Astrocyte of the hippocampus (primary cell): ENCODE measurements around the gene TBC1D16.

Source experiments
- DNase-seq: peaks from one replicate; pipeline ENCODE4 v3.0.0; 2011; ENCODE audit warnings: low read depth, low spot score

The TBC1D16 gene

DNA sequence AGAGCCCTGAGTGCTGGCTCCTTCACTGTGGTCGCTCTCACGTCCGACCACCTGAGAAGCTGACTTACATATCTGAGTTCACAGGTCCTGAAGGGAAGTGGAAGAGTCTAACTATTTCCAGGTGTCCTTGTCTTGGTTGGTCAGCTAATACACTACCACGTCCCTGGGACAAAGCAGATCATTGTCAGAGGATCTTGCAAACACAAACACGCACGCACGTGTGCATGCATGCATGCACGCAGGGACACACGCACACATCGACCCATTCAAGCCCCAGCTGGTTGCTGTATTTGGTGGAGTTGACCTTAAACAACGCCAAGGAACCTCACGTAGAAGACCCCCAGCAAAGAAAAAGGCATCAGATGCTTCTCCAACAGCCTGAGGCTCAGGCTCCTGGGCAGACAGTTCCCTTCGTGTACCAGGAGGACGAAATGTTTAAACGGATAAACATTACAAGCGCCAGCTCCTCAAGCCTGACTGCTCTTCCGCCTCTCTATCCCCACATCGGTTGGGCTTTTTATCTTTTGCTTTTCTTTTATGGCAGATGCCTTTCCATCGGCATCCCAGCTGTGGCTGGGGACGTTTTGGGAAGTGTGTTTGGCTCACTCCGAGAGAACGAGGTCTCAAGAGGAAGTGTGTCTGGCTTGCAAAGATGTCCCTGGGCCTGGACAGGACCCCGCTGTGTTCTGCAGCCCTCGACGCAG, 95.8 kb downstream of the TBC1D16 start:
- DNase-seq: no peak

DNA sequence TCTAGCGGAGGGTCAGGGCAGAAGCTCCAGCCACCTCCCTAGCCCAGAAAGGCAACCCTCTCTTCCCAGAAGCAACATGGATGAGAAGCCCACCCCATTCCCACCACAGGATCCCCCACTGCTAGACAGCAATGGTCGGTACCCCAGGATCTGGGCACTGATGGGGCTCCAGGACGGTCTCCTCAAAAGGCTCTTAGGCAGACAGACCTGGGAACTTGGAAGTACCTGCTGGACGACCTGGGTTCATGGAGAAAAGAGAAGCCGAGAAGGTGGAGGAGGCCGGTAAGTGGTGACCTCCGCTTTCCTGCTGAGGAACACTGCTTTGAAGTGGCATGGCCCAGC, 96.6 kb downstream of the TBC1D16 start:
- no peak for DNase-seq

DNA sequence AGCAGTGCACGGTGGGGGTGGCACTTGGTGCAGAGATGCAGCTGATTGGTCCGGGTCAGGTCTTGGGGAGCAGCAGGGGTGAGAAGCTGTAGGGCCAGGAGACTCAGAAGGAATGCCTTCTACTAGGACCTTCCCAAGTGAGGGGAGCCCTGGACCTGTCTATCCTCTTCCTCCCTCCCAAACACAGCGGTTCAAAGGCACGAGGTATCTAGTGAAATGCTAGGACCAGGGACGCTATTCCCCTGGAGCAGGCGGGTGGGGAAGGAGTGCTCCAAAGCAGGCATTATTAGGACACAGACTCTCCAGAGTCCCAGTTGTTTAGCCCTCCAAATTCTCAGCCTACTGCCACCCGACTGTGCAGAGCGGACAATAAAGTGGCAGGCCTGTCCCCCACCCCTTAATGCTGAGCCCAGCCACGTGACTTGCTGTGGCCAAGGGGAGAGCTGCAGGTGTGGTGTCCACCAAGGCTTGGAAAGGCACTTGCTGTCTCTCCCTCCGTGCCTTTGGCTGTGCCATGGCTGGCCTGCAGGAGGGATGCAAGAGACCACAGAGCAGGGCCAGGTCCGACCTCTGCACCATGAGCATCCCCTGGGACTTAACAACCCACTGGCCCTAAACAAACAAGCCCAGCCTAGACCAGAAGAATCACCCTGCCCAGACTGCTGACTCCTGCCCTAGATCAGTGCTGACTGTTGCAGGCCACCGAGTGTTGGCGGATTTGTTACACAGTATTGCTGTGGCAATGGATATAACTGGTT, 97.2 kb downstream of the TBC1D16 start:
- no peak for DNase-seq

DNA sequence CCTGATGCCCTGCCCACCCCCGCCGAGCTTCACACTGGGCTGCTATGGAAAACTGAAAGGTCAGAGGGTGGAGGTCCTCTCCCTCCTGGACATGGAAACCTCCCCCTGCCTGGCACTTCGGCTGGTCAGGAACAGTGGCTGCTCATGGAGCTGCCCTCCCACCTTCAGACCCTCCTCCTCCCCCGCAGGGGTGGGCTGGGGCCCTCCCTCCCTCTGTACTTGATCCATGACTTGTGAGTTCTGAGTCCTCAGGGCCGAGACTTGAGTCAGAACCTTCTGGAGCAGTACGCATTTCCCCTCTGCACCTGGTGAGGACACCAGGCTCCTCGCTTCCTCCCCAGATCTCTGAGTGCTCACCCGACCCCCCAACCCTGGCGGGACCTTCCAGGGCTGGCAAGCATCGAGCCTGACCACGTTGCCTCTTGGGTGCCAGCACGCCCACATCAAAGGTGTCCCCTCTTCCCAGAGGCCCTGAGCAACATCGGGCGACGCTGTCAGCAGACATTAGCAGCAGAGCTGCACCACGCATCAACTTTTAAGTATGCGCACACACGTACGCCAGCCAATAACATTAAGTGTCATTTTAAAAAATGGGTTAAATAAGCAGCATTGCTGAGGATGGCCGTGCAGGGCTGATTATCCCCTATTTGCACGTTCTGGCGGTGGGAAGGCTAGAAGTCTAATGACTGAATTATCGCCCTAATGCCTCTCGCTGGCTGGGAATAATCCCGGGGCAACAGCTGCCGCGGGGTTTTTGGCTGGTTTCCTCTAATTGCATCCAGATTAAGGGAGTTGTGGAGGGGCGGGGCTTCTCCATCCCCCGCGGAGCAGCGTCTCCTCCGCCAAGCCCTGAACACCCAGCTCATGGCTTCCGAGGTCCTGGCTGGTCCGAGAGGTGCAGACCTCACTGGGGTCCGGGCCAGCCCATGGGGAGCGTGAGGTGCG, 98.0 kb downstream of the TBC1D16 start:
- DNase-seq: no peak

DNA sequence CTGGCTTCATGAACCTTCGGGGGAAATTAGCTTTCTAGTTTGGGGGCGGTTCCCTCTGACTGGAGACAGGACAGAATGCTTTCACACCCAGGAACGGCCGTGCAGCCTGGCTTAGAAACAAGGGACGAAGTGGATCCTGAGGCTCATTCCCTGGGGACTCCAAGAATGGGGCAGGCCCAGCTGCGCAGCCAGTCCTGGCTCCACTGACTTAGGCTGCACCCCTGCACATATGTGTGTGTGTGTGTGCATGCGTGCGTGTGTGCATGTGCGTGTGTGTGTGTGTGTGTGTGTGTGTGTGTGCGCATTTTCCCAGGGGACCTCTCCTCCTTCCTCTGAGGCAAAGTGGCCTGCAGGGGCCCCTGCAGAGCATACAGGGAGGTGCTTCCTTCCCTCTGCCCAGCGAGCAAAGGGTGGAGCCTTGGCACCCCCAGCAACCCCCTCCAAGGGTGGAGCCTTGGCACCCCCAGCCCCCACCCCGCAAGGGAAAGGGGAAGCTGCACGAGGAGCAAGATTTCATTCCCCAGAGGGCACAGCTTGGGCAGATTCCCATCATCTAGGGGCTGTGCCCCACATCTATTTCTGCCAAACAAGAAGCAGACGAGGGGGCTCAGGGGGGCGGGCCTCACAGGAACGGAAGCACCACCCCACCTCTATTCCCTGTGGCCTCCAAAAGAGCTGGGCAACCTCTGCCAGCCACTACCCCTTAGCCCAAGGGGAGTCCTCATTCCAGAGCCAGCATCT, 98.9 kb downstream of the TBC1D16 start:
- no peak for DNase-seq

DNA sequence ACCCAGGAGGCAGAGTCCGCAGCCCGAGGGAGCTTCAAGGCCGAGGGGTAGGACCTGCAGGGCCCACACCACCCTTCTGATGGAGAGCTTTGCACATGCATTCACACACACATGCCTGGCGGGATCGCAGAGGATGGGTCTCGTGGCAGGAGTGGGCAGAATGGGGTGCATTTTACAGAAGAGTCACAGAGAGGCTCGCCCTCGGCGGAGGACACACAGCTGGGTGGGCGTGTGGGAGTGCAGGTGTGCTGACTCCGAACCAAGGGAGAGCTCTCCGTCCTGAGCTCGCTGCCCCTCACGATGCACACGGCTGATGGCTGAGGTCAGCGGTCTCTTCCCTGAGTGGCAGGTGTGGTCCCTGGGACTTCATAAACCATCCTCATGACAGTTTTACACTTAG, 99.6 kb downstream of the TBC1D16 start:
- DNase-seq: no peak

DNA sequence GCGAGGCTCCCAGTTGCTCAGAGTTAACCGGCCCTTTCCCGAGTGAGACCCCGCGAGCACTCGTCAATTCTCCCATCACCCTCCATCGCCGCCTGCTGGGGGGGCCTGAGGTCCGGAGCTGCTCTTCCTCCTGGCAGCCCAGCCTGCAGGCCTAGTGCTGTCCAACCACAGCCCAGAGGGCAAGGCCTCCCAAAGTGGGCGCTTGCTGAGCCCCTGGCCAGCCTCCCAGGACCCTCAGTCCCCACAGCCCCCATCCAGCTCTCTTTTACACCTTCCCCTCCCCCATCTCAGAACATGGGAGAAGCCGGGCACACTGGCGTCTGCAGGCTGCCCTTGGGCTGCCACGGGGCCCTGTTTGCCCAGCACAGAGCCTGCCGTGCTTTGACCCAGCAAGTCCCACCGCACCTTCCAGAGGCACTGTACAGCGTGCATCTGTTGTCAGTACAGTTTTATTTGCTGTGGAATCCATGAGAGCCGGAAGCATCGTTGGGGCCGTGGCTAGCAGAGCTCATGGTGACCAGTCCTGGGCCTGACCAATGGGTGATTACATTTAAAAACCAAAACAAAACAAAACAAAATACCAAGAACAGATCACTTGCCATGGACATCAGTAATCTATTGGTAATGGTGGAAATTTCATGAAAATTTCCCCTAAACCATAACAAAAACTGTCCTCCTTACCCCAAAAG, 100.3 kb downstream of the TBC1D16 start:
- no peak for DNase-seq

DNA sequence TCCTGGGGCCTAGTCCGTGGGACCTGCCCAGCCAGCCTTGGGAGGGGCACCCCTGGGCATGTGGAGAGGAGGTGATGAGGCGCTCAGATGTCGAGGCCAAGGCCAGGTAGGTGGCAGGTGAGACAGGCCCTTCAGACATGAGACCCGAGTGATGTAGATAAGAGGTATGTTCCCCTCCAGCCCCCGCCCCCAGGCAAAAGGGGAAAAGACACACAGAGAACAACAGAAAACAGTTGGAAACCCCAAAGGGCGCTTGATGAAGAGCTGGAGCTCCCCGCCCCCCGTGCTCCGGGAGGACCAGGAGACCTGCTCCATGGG, 101.1 kb downstream of the TBC1D16 start:
- DNase-seq: no peak

DNA sequence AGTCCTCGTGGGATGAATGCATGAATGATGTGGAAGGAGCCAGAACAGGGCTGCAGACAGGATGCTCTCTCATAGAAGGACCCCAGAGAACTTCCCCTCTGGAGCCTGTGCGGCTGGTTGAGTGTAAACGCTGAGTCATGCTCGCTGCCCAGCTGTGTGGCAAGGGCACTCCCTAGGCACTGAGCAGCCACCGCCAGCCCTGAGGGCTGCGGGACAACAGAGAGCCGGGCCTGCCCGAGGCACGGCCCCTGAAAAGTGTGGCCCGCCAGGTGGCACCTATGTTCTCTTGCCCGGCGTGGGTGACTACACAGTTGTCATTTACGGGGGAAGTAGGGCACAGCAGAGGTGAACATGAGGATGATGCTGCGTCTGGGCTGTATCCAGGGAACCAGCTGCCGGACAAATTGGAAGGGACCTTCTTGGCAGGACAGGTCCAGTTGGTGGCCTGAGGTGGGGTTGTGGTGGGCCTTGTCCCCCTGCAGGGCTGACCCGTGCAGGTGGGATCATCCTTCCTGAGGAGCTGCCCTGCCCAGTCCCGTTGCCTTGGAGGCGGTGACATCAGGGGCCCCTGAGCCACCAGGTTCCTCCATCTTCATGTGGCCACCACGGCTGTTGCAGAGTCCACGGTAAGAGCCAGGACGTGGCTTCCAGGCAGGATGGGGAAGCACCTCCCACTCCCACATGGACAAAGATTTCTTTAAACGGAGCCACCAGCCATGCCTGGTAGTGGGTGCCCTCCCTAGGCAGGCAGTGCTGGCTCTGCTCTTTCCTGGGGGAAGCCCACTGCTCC, 101.6 kb downstream of the TBC1D16 start:
- no peak for DNase-seq

DNA sequence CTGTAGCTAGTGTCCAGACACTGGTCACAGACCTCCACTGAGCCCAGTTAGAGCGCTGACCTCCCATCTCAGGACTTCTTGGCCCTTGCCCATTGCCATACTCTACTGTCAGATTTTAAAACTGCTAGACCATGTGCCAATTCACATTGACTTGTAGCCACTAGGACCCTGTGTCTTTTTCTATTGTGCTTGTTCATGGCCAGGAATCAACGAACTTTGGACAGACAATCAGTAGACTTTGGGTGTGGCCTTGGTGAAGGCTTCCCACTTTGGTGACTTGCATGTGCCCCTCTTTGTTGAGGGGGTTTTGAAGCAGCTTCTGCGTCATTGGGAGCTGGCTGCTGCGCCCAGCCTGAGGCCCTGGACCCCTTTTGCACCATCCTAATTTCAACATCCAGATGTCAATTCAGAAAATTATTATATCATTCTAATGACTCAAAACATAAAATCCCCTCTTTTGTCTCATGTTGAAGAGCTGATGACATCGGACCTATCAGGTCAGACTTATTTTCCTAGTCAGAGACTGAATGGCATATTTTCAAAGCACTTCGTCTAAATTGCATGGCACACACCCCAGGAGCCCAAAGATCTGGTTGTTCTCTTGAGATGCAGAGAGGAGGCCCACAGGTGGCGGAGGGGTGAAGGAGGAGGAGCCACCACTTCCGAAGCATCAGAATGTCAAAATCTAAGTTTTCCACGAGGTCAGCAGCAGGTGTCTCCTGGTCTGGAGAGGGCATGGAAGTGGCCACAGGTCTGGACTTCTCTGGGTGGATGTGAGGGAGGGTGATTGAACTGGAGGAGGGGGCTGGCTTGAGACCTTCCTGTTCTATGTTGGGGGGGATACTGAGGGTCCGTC, 103.0 kb downstream of the TBC1D16 start:
- DNase-seq: no peak

DNA sequence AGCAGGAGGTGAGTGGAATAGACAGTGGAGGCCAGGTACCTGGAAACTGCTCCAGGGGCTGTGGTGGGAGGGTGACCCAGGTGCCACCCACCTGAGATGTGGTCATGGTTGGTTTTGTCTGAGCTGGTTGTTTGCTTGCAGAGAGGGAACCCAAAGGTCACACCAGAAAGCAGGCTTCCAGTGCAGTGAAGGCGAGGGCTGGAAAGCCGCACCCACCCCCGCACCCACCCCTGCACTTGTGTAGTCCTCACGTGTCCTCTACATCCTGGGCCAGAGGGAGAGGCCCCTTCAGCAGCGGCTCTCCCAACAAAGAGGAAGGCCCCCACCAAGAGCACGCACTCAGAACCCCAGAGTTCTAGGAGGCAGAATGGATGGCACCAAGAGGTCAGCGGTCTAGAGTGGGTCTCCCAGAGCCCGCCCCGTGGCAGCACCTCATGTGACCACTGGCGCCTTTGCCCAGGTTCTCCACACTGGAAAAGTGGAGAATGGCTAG, 103.8 kb downstream of the TBC1D16 start:
- DNase-seq: no peak

DNA sequence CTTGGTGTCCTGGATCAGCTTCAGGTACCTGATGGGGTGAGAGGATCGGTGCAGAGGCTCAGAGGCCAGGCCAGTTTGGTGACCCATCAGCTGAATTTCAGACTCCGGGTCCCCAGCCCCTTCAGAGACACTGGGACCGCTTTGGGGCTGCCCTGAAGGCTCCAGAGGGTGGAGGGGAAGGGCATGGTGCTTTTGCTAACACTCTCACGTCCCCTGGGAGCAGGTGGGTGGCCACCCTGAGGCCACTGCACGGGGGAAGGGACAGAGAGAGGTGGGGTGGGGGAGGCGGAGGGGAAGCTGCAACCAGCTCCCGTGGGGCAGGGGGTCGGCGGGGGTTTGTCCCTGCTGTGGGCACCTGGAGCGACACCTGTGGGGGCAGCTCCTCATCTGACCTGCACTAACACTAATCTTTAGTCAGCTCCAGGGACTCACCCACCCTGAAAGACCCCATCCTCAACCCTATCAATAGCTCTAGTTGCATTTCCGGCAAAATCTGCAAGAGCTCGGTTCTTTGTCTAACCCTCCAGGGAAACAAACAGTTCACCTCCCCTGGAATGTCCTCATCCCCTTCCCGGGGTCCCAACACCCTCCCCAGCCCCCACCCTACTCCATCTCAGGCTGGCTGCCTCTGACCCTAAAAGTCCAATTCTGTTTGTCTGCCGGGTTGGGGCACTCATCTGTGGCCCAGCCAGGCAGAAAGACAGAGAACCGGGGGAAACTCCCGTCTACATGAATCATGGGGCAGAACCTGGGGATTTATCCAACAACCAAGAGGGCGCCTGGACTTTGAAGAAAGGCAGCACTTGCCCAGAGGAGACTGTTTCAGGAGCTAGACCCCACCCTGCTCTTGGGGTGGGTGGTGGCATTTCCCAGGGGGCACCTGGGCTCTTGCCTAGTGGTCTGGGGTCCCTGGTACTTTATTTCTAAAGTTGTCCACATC, 104.5 kb downstream of the TBC1D16 start:
- DNase-seq: peak; percentile 54

DNA sequence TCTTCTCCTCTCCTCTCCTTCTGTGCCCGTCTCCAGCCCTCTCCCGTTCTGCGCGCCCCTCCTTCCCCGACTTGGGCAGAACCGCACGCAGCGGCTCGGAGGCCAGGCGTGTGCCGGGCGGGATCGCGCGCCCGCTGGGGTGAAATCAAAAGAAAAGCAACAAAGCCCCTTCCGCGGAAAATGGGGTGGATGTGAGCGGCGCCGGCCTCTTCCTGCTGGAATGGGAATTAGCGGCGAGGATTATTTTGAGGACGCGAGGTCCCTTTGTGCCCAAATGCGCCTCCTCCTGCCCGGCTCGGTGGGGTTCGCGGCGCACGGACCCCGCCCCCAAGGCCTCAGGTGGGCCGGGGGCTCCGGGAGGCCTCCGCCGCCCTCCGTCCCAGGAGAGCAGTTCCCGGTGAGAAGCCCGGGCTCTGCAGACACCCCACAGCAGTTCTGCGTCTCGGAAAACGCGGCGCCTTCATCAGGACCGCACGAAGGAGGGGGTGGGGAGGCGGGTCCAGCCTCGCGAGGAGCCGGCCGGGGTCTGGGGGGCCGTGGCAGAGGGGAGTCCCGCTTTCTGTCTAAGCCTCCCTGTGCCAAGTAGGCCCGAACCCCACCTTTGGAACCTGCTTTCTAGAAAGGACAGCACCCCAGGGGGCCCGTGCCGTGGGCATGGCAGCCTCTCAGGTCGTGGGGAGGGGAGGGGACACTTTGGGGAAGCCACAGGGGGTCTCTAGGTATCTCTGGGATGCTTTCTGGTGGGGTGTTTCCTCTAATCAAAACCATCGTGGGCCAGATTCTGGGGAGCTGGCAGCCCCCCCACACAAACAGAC, 105.4 kb downstream of the TBC1D16 start:
- peak; percentile 49 for DNase-seq

DNA sequence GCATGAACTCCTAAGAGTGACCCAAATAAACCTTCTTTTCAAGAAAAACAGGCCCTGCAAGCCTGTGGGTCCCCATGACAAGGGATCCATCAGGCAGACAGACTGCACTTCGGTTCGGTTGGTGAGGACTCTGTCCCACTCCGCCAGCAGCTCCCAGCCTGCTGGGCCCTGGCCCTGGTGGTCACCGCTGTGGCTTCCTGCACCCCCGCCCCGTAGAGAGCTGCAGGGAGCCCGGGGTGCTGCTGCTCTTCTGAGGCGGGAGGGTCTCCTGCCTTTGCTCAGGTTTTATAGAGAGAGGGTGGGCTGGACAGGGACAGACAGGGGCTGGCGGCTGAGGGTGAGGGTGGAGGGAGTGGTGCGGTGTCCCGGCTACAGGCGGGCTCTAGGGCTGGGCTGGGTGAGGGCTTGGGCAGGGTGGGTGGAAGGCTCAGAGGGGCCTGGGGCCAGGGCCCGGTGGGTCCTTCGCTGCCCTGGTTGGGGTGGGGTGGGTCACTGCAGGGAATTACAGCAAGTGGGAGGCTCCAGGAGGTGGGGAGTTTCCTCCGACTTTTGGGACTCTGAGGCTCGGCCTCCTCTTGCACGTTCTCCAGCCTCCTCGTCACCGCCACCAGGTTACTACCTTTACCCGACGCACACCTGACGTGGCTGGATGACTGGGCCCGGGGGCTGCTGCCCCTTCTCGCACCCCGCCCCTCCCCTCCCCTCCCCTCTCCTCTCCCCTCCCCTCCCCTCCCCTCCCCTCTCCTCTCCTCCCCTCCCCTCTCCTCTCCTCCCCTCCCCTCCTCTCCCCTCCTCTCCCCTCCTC, 106.2 kb downstream of the TBC1D16 start:
- no peak for DNase-seq

DNA sequence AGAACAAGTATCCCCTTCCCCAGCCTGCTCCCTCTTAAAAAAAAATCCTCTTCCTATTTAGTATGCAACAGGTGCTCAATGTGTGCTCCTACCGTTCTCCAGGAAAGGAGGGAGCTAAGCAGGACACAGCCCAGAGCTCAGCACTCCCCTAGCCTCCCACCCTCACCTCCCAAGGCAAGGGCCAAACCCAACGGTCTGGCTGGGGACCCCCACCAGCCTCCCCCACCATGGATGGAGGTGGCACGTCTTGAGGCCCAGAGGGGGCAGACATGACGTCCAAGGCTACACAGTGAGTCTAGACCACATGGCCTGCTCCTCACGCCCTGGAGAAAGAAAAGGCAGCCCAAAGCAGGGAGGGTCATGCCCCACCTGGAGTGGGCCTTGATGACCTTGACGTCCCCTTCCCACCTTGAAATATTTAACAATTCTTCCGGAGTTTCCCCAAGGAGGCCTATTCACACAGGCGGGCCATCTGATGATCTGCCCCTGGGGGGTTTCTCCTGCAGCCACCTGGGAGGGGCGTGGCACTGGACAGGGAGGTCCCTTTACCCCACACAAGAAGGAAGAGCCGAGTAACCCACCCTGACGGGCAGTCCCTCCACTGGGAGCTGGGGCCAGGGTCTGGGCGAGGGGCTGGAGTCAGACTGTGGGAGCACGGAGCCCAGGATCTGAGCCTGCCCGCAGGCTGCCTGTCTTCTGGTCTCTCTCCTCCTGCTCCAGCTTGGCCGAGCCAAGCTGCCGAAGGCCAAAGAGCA, 107.0 kb downstream of the TBC1D16 start:
- no peak for DNase-seq
